ENCODE measurements around the gene SDF4. TPM values are rescaled to one million over a fixed set of nuclear protein-coding genes. Genes with fewer than 3 reads are reported as not detected.

SDF4 gene
- total RNA-seq, 2 donors from 2014 or later, result 202 to 325 TPM

- H3K27me3 ChIP-seq, result peaks cover 25% of the 10 kb centered on the region
- no peak for DNase-seq
- intact Hi-C loops (cut with DNase I), result no loop called here
- no peak within 1 kb of the TSS for H3K9ac ChIP-seq (ENCODE audit: low read depth in 2 of 2, low read length in 2 of 2)
- H3K4me3 ChIP-seq, result no peak within 1 kb of the TSS
- no peaks in the 10 kb centered on the region for H3K36me3 ChIP-seq
- H3K9me3 ChIP-seq, result no peaks in the 10 kb centered on the region
- TF ChIP-seq CTCF (IDR thresholded peaks at IDR 0.05), result no peak
- H3K27ac ChIP-seq, result no peak within 1 kb of the TSS
- no peaks in the 10 kb centered on the region for H3K4me1 ChIP-seq
These were observed 15.0 kb upstream of the SDF4 start, which contains the start of gene C1QTNF12 for GRCh38 chr1:1246577-1247340. TSS of gene C1QTNF12 (minus strand) at chr1:1246722. CDS start at chr1:1246690, 32 bp downstream.

GRCh38 chr1:1245817-1246576 lies 14.2 kb upstream of the SDF4 start:
- intact Hi-C loops (cut with DNase I), result no loop called here

GRCh38 chr1:1245178-1245816 lies 13.5 kb upstream of the SDF4 start:
- no peak for TF ChIP-seq CTCF (IDR thresholded peaks at IDR 0.05)
- H3K4me1 ChIP-seq, result no peaks in the 10 kb centered on the region
- intact Hi-C loops (cut with DNase I), result no loop called here

More at GRCh38 chr1:1245817-1246576, 14.2 kb upstream of the SDF4 start:
- Histone ChIP-seq H3K27ac (no peak overlapping the region), H3K36me3 (no peaks in the 10 kb centered on the region), H3K27me3 (peaks cover 25% of the 10 kb centered on the region), H3K9me3 (no peaks in the 10 kb centered on the region), H3K4me3 (no peak overlapping the region), H3K9ac (ENCODE audit: low read depth in 2 of 2, low read length in 2 of 2) (no peak overlapping the region), H3K4me1 (no peaks in the 10 kb centered on the region)
- DNase-seq, result no peak
- TF ChIP-seq CTCF (IDR thresholded peaks at IDR 0.05), result no peak

GRCh38 chr1:1244192-1244811 lies 12.5 kb upstream of the SDF4 start:
- Histone ChIP-seq H3K27me3 (peaks cover 34% of the 10 kb centered on the region), H3K36me3 (no peaks in the 10 kb centered on the region), H3K9ac (ENCODE audit: low read depth in 2 of 2, low read length in 2 of 2) (peak overlapping the region in 1 of 2 donors; percentile 24), H3K27ac (no peak overlapping the region), H3K9me3 (no peaks in the 10 kb centered on the region), H3K4me3 (peak overlapping the region; percentile 40), H3K4me1 (no peaks in the 10 kb centered on the region)
- no peak for TF ChIP-seq CTCF (IDR thresholded peaks at IDR 0.05)
- peak; percentile 83 for DNase-seq
- intact Hi-C loops (cut with DNase I), result no loop called here

More at GRCh38 chr1:1245178-1245816, 13.5 kb upstream of the SDF4 start:
- H3K36me3 ChIP-seq, result no peaks in the 10 kb centered on the region
- no peak overlapping the region for H3K9ac ChIP-seq (ENCODE audit: low read depth in 2 of 2, low read length in 2 of 2)
- H3K9me3 ChIP-seq, result no peaks in the 10 kb centered on the region
- no peak overlapping the region for H3K27ac ChIP-seq
- H3K4me3 ChIP-seq, result no peak overlapping the region
- no peak for DNase-seq
- H3K27me3 ChIP-seq, result peaks cover 25% of the 10 kb centered on the region

GRCh38 chr1:1243807-1244191 lies 12.0 kb upstream of the SDF4 start:
- Histone ChIP-seq H3K36me3 (no peaks in the 10 kb centered on the region), H3K9ac (ENCODE audit: low read depth in 2 of 2, low read length in 2 of 2) (peak overlapping the region in 1 of 2 donors; percentile 24), H3K27ac (no peak overlapping the region), H3K27me3 (peaks cover 39% of the 10 kb centered on the region), H3K4me3 (peak overlapping the region; percentile 40), H3K4me1 (no peaks in the 10 kb centered on the region), H3K9me3 (no peaks in the 10 kb centered on the region)
- intact Hi-C loops (cut with DNase I), result no loop called here
- no peak for TF ChIP-seq CTCF (IDR thresholded peaks at IDR 0.05)
- no peak for DNase-seq
